M059J (cell line): ENCODE measurements around the gene MRPS6. TPM values are rescaled to one million over a fixed set of nuclear protein-coding genes. Genes with fewer than 3 reads are reported as not detected.

Source experiments
- DNase-seq: peaks from one replicate; pipeline ENCODE4 v3.0.0-alpha.2; 2012; ENCODE audit warnings: low read depth
- total RNA-seq: library from RNA; depleted of rRNA; stranded (reverse); fragments of >200 nt; shearing (Covaris generic); gene quantifications from 2 replicates; pipeline ENCODE4 v1.2.3, GENCODE V29; 2014; rRNA removed

MRPS6 gene
- total RNA-seq, 1 experiment from 2014 or later, result 72.1 TPM

GRCh38 chr21:34180407-34180806, 107.0 kb downstream of the MRPS6 start:
- DNase-seq, result no peak

DNA sequence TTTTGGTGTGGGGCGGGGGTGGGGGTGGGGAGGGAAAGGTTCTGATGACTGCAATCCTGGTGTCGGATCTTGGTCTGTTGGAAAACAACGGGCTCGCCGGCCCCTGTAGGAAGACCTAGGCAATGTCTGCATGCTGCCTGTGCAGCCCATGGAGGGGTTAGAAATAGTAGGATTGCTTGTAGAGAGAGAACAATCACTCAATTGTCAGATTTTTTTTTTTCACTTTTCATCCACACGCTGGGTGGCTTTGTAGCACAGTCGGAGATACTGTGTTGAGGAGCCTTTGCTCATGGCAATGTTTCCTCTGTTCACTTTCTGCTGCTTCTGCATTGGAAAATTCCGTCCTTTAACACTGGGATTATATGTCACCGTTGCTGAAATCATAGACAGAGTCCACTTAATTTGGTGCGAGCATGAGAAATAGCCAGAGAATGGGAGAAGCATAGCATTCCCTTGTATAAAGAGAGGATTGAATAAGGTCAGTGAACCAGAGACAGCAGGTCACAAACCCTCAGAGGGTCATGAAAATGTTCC, 107.5 kb downstream of the MRPS6 start:
- no peak for DNase-seq

GRCh38 chr21:34181431-34182039, 108.2 kb downstream of the MRPS6 start:
- DNase-seq, result no peak

- no peak for DNase-seq
These were observed 109.1 kb downstream of the MRPS6 start for GRCh38 chr21:34182436-34182835.

DNA sequence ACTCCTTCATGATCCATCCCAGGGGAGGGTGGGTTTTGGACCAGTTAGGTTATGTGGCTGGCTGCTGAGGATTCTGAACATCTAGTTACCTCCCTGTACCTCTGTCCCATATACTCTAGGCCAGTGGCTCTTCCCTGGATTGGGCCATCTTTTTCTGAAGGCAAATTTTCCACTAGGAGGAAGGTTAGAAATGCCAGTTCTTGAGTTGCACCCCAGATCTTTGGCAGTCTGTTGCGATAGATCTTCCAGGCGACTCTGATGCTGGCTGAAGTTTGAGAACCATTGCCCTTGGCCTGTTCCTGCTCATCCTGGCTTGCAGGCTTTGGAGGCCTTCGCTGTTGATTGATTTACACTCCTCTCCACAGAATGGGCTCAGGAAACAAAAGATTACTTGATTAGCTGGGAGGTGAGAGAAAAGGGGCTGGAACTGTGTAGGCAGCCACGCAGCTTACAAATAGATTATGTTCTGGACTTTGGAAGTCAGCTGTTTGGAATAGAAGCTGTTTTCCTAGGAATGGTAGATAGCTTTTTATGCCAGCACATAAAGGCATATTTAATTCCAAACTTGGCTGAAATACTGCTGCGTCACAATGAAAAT, 110.1 kb downstream of the MRPS6 start:
- no peak for DNase-seq

DNA sequence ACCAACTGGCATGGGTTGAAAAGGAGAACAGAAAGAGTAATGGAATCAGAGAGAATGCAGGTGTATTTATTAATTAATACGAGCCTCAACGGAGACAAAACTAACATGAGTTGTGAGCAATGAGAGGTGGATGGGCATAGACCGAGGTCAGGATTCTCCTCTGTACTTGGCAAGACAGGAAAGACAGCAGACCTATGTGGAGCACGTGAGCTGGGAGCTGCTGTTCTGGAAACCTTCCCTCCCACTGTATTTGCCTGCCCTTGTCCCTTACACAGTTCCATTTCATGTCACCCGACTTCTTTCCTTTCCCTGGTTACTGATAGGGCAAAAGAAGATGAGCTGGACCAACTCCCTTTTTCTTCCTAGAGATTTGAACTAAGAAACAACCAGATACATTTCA, 110.9 kb downstream of the MRPS6 start:
- DNase-seq, result no peak

- no peak for DNase-seq
These were observed 111.8 kb downstream of the MRPS6 start for GRCh38 chr21:34185026-34185750.

DNA sequence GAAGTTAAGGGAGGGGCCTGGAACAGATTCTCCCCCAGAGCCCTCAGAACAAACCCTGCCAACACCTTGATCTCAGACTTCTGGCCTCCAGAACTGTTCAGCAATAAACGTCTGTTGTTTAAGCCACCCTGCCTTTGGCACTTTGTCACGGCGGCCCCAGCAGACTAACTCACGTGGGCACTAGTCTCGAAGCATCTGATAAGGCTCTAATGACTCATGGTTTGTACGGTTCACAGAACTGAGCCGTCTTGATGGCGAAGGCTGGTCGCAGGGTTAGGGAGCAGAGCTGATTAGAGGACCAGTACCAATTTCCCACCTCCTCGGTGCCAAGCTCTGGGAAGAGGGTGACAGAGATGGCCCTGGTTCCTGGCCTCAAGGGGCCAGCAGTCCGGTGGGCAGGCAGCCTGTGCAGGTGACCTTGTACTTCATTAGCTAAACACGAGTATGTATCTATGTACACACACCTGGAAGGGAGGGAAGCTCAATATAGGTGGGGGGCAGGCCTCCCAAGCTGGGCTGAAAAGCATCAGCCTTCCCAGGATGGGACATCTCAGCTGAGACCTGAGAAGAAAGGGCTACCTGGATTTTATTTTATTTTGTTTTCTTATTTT, 112.8 kb downstream of the MRPS6 start:
- DNase-seq, result no peak

DNA sequence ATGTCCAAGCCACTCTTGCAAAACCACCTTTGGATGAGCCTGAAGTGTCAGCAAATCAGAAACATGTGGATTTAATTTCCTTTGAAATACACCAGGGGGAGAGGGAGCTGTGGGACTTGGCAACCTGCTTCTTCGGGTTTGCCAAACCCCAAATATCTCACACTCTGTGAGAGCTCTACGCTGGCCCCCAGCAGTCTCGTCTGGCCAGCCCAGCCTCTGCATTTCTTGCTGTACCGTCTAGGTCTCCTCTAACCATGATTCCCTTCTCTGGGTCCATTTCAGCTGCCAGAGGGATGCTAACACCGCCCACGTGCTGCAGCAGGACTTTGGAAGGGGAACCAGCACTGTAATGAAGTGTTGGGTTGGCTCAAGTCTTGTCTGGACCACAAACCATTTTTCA, 114.6 kb downstream of the MRPS6 start:
- DNase-seq, result no peak

- no peak for DNase-seq
These were observed 116.1 kb downstream of the MRPS6 start for GRCh38 chr21:34189506-34189905.

- no peak for DNase-seq
These were observed 117.4 kb downstream of the MRPS6 start for GRCh38 chr21:34190576-34191321.

GRCh38 chr21:34191876-34192275, 118.5 kb downstream of the MRPS6 start:
- DNase-seq, result no peak

Other genes with a start within 250 kb of the MRPS6 start
- gene ATP5PO, start 157.8 kb upstream of the MRPS6 start, total RNA-seq, result 302 and 597 TPM in 2 replicates
- gene SLC5A3, start within 50 bp of the MRPS6 start, total RNA-seq, result 21.8 and 33.2 TPM in 2 replicates